Kidney (tissue), 14 donors: ENCODE results near the gene DYNLT4. TPM values are rescaled to one million over a fixed set of nuclear protein-coding genes. Genes with fewer than 3 reads are reported as not detected.

Experiments
- DNase-seq, 5 donors: peaks; one replicate each; pipeline ENCODE4 v3.0.0-alpha.2; 2013 to 2020
- FAIRE-seq: peaks from 2 replicates; lab custom pipeline; 2012; peaks lifted over from hg19 to GRCh38; lab: Jason Lieb, UNC
- H3K27ac ChIP-seq, 2 donors: one replicate each; pipeline ENCODE4 v1.7.0; 2013; ENCODE audit warnings: low read depth in 2 of 2, low read length in 2 of 2, inconsistent platforms in 1 of 2
- H3K27me3 ChIP-seq: one replicate; pipeline ENCODE4 v1.7.1; 2013; ENCODE audit warnings: low read length, inconsistent platforms; ENCODE audit not compliant: control insufficient read depth, insufficient read depth
- H3K36me3 ChIP-seq, 3 donors: one replicate each; pipeline versions ENCODE4 v1.7.0 to v1.7.1; 2013; ENCODE audit warnings: low read length in 3 of 3, control low read depth in 1 of 3, inconsistent platforms in 1 of 3; ENCODE audit not compliant: insufficient read depth in 3 of 3, control insufficient read depth in 2 of 3
- H3K4me1 ChIP-seq, 3 donors: one replicate each; pipeline versions ENCODE4 v1.7.0 to v1.7.1; 2013; ENCODE audit warnings: low read length in 3 of 3, inconsistent platforms in 1 of 3, low read depth in 1 of 3; ENCODE audit not compliant: control insufficient read depth in 2 of 3, insufficient read depth in 2 of 3
- H3K4me3 ChIP-seq, 3 donors: one replicate each; pipeline versions ENCODE4 v1.7.0 to v1.8.1; 2013; ENCODE audit warnings: low read length in 3 of 3, control low read depth in 1 of 3, inconsistent platforms in 1 of 3
- H3K9ac ChIP-seq, 3 donors: one replicate each; pipeline versions ENCODE4 v1.7.0 to v1.7.1; 2013; ENCODE audit warnings: low read length in 3 of 3, control low read depth in 1 of 3, inconsistent platforms in 1 of 3
- H3K9me3 ChIP-seq, 3 donors: one replicate each; pipeline versions ENCODE4 v1.7.0 to v1.7.1; 2013; ENCODE audit warnings: low read length in 3 of 3, control low read depth in 1 of 3, inconsistent platforms in 1 of 3; ENCODE audit not compliant: control insufficient read depth in 2 of 3, insufficient read depth in 1 of 3
- intact Hi-C: fragments of 100-400 bp; cut with DNase I; formaldehyde crosslinking; loops from one replicate; pipeline ENCODE4 v1.11.1; 2022
- polyA plus RNA-seq: library from polyadenylated mRNA; stranded (reverse); fragments of 350-450 nt; fragmentation: Illumina TruSeq; extraction: RNeasy Lipid Tissue Mini Kit (QIAGEN cat#74804); gene quantifications from one replicate; pipeline ENCODE4 v1.2.3, GENCODE V29; 2014; ENCODE audit warnings: low read depth, low replicate concordance; ENCODE audit not compliant: insufficient read depth
- total RNA-seq: library from RNA; stranded (reverse); fragmentation: NEBNext Ultra II Directional; extraction: Animal tissue kit (Norgen Biotek cat#: 25700); gene quantifications from one replicate; pipeline ENCODE4 v1.2.1, GENCODE V29; 2021
- TF ChIP-seq, protein P1 (sequence below): IDR thresholded peaks from 3 replicates; pipeline ENCODE4 v1.5.1; 2012; ENCODE audit warnings: mild to moderate bottlenecking, moderate library complexity, borderline replicate concordance; ENCODE audit not compliant: insufficient read depth; ENCODE audit errors: extremely low read depth
- donor health status: control.
- donor health status: control.
- donor health status: control.
- donor health status: control.
- donor health status: control.
- donor health status: DM: yes; HTN: yes; CAD: no.
- donor health status: Normal renal cell carcinoma (clear cell type).

Gene DYNLT4
- total and polyA plus RNA-seq, 2 donors from 2014 or later: 1.2 TPM; not detected in 1

DNA sequence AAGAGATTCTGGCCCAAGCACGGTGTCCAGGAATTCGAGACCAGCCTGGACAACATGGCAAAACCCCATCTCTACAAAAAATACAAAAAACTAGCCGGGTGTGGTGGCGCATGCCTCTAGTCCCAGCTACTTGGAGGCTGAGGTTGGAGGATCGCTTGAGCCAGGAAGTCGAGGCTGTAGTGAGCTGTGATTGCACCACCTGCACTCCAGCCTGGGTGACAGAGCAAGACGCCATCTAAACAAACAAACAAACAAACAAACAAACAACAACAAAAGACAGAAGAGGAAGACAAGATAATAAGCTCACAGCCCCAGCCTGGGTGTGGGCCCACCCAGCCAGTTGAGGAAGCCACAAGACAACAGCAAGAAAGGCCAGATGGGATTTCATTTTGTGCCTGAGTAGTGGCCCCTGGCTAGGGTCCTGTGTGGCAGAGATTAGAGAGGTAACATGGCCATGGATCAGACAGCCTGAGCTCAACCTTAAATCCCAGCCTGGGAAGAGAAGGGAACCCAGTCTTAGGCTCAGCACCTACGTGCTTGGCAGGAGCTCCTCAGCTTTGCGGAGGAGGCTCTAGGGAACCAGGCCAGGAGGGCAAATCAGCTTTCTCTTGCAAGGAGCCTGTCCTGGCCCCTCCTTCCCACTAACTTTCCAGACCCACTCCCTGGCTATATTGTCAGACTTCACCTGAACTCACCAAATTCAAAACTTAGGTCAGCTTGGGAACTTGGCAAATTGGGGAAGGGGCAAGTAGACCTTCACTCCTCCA is 14.2 kb downstream of the DYNLT4 start:
- H3K9ac ChIP-seq: no peak overlapping the region
- H3K36me3 ChIP-seq: no peaks in the 10 kb centered on the region
- FAIRE-seq (no peak), DNase-seq (peak in 1 of 5 donors; percentile 52)
- no peaks in the 10 kb centered on the region for H3K9me3 ChIP-seq
- no peaks in the 10 kb centered on the region for H3K4me1 ChIP-seq
- H3K4me3 ChIP-seq: no peak overlapping the region
- TF ChIP-seq, protein P1, sequence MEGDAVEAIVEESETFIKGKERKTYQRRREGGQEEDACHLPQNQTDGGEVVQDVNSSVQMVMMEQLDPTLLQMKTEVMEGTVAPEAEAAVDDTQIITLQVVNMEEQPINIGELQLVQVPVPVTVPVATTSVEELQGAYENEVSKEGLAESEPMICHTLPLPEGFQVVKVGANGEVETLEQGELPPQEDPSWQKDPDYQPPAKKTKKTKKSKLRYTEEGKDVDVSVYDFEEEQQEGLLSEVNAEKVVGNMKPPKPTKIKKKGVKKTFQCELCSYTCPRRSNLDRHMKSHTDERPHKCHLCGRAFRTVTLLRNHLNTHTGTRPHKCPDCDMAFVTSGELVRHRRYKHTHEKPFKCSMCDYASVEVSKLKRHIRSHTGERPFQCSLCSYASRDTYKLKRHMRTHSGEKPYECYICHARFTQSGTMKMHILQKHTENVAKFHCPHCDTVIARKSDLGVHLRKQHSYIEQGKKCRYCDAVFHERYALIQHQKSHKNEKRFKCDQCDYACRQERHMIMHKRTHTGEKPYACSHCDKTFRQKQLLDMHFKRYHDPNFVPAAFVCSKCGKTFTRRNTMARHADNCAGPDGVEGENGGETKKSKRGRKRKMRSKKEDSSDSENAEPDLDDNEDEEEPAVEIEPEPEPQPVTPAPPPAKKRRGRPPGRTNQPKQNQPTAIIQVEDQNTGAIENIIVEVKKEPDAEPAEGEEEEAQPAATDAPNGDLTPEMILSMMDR: no peak
- intact Hi-C loops: no loop called here
- H3K27me3 ChIP-seq: no peaks in the 10 kb centered on the region
- no peak overlapping the region for H3K27ac ChIP-seq

GRCh38 chr1:44790968-44791801 is 16.0 kb downstream of the DYNLT4 start:
- DNase-seq (peak in 2 of 5 donors; percentile 32 to 50), FAIRE-seq (no peak)
- intact Hi-C loops: no loop called here
- peaks cover 0 to 5% (median 0%) of the 10 kb centered on the region in 3 donors for H3K4me1 ChIP-seq
- H3K9me3 ChIP-seq: no peaks in the 10 kb centered on the region
- TF ChIP-seq, protein P1: no peak
- H3K27me3 ChIP-seq: no peaks in the 10 kb centered on the region
- no peak overlapping the region for H3K9ac ChIP-seq
- H3K4me3 ChIP-seq: no peak overlapping the region
- no peaks in the 10 kb centered on the region for H3K36me3 ChIP-seq
- no peak overlapping the region for H3K27ac ChIP-seq

GRCh38 chr1:44788120-44788860 is 18.9 kb downstream of the DYNLT4 start, which contains the start of gene BEST4:
Gene BEST4, minus strand, starts transcription at chr1:44788170. Its CDS starts 465 bp downstream, at chr1:44787705.
- Histone ChIP-seq H3K36me3 (no peaks in the 10 kb centered on the region), H3K9ac (no peak within 1 kb of the TSS), H3K4me3 (no peak within 1 kb of the TSS), H3K27ac (no peak within 1 kb of the TSS), H3K9me3 (no peaks in the 10 kb centered on the region), H3K4me1 (peaks cover 0 to 23% (median 8%) of the 10 kb centered on the region in 3 donors), H3K27me3 (no peaks in the 10 kb centered on the region)
- peak in 2 of 5 donors; percentile 14 to 35 for DNase-seq
- intact Hi-C loops: loop anchor here (10.0 kb wide), 1 partner anchor 47 kb away; no protein-coding TSS in a partner anchor
- FAIRE-seq: no peak
- TF ChIP-seq, protein P1: no peak
